Effector memory CD8-positive, alpha-beta T cell (primary cell): Measurements from ENCODE around the gene RUNDC3A.
A peak's percentile ranks its signal among the peaks of the same experiment; 100 is the strongest.
"Not testable (repeated sequence)": the region's sequence is repeated elsewhere in the genome, so short reads cannot be mapped to it uniquely, and the experiment has no call there.

Experiments used
- ATAC-seq: fragments of 150-1000 bp; cut with Tn5 transposase; replicated peaks from 2 replicates; pipeline ENCODE4 v1.10.0; 2021; ENCODE audit warnings: mild to moderate bottlenecking, moderate library complexity
- DNase-seq, 3 experiments: peaks; one replicate each; pipeline ENCODE4 v3.0.0; 2021
- H3K27ac Mint-ChIP-seq, 2 donors: one replicate each; pipeline ENCODE4 v1.8.0; 2022; ENCODE audit warnings: mild to moderate bottlenecking in 2 of 2, mixed read lengths in 2 of 2, moderate library complexity in 2 of 2
- H3K27me3 Mint-ChIP-seq, 2 donors: one replicate each; pipeline ENCODE4 v1.8.0; 2022; ENCODE audit warnings: mixed read lengths in 2 of 2
- H3K36me3 Mint-ChIP-seq: one replicate; pipeline ENCODE4 v1.8.0; 2022; ENCODE audit warnings: mild to moderate bottlenecking, moderate library complexity, mixed read lengths; ENCODE audit not compliant: insufficient read depth
- H3K4me1 Mint-ChIP-seq, 2 donors: one replicate each; pipeline ENCODE4 v1.8.0; 2022; ENCODE audit warnings: low read depth in 2 of 2, mixed read lengths in 2 of 2
- H3K4me3 Mint-ChIP-seq, 2 donors: one replicate each; pipeline ENCODE4 v1.8.0; 2022; ENCODE audit warnings: mild to moderate bottlenecking in 2 of 2, mixed read lengths in 2 of 2, moderate library complexity in 2 of 2
- H3K9me3 Mint-ChIP-seq, 2 donors: one replicate each; pipeline ENCODE4 v1.8.0; 2022; ENCODE audit warnings: mixed read lengths in 2 of 2

The RUNDC3A gene

GRCh38 chr17:44356241-44356640 is 47.8 kb downstream of the RUNDC3A start:
- peaks cover 4% of the 10 kb centered on the region for H3K36me3 Mint-ChIP-seq
- no peak for DNase-seq
- H3K4me3 Mint-ChIP-seq, result no peak overlapping the region
- no peaks in the 10 kb centered on the region for H3K9me3 Mint-ChIP-seq
- peaks cover 4 to 7% of the 10 kb centered on the region in 2 donors for H3K27me3 Mint-ChIP-seq
- ATAC-seq, result no peak
- peaks cover 3 to 5% of the 10 kb centered on the region in 2 donors for H3K4me1 Mint-ChIP-seq
- no peak overlapping the region for H3K27ac Mint-ChIP-seq

GRCh38 chr17:44358066-44358465 is 49.7 kb downstream of the RUNDC3A start:
- Mint-ChIP-seq H3K36me3 (peaks cover 4% of the 10 kb centered on the region), H3K4me1 (peaks cover 2% of the 10 kb centered on the region in 2 donors), H3K27me3 (peaks cover 4 to 14% of the 10 kb centered on the region in 2 donors), H3K27ac (no peak overlapping the region), H3K9me3 (no peaks in the 10 kb centered on the region), H3K4me3 (no peak overlapping the region)
- no peak for ATAC-seq
- DNase-seq, result no peak

- H3K27ac Mint-ChIP-seq, result peak overlapping the region in 1 of 2 donors; percentile 76
- H3K27me3 Mint-ChIP-seq, result peaks cover 4 to 14% of the 10 kb centered on the region in 2 donors
- ATAC-seq (no peak), DNase-seq (no peak)
- no peak overlapping the region for H3K4me3 Mint-ChIP-seq
- H3K4me1 Mint-ChIP-seq, result peaks cover 0 to 3% of the 10 kb centered on the region in 2 donors
- H3K9me3 Mint-ChIP-seq, result no peaks in the 10 kb centered on the region
- peaks cover 4% of the 10 kb centered on the region for H3K36me3 Mint-ChIP-seq
Observed at GRCh38 chr17:44359006-44359405, 50.6 kb downstream of the RUNDC3A start.

- Mint-ChIP-seq H3K4me3 (no peak overlapping the region), H3K27ac (no peak overlapping the region), H3K36me3 (peaks cover 4% of the 10 kb centered on the region), H3K4me1 (peaks cover 0 to 3% of the 10 kb centered on the region in 2 donors), H3K9me3 (no peaks in the 10 kb centered on the region), H3K27me3 (peaks cover 4 to 14% of the 10 kb centered on the region in 2 donors)
- ATAC-seq, result no peak
- DNase-seq, result no peak
Observed at GRCh38 chr17:44359458-44360143, 51.2 kb downstream of the RUNDC3A start.

GRCh38 chr17:44360144-44360533 is 51.7 kb downstream of the RUNDC3A start:
- Mint-ChIP-seq H3K36me3 (peaks cover 4% of the 10 kb centered on the region), H3K9me3 (no peaks in the 10 kb centered on the region), H3K4me1 (peaks cover 0 to 3% of the 10 kb centered on the region in 2 donors), H3K27me3 (peaks cover 9 to 20% of the 10 kb centered on the region in 2 donors), H3K4me3 (no peak overlapping the region), H3K27ac (no peak overlapping the region)
- ATAC-seq (no peak), DNase-seq (no peak)

- peaks cover 15 to 26% of the 10 kb centered on the region in 2 donors for H3K27me3 Mint-ChIP-seq
- no peak for ATAC-seq
- no peak for DNase-seq
- no peaks in the 10 kb centered on the region for H3K9me3 Mint-ChIP-seq
- H3K27ac Mint-ChIP-seq, result no peak overlapping the region
- H3K4me1 Mint-ChIP-seq, result peaks cover 0 to 3% of the 10 kb centered on the region in 2 donors
- H3K4me3 Mint-ChIP-seq, result no peak overlapping the region
- H3K36me3 Mint-ChIP-seq, result peaks cover 4% of the 10 kb centered on the region
Observed at GRCh38 chr17:44360826-44361225, 52.4 kb downstream of the RUNDC3A start.

- no peak overlapping the region for H3K4me3 Mint-ChIP-seq
- DNase-seq (no peak), ATAC-seq (no peak)
- H3K9me3 Mint-ChIP-seq, result no peaks in the 10 kb centered on the region
- H3K4me1 Mint-ChIP-seq, result peaks cover 0 to 3% of the 10 kb centered on the region in 2 donors
- peaks cover 23 to 33% of the 10 kb centered on the region in 2 donors for H3K27me3 Mint-ChIP-seq
- no peak overlapping the region for H3K27ac Mint-ChIP-seq
- peaks cover 4% of the 10 kb centered on the region for H3K36me3 Mint-ChIP-seq
Observed at GRCh38 chr17:44361292-44362260, 53.2 kb downstream of the RUNDC3A start.

GRCh38 chr17:44362459-44362948 is 54.1 kb downstream of the RUNDC3A start:
- no peak for ATAC-seq
- Mint-ChIP-seq H3K36me3 (no peaks in the 10 kb centered on the region), H3K27me3 (peaks cover 32 to 40% of the 10 kb centered on the region in 2 donors), H3K4me1 (peaks cover 0 to 3% of the 10 kb centered on the region in 2 donors), H3K27ac (no peak overlapping the region), H3K9me3 (no peaks in the 10 kb centered on the region), H3K4me3 (peak overlapping the region; percentile 63 to 75)
- no peak for DNase-seq

- Mint-ChIP-seq H3K27ac (peak overlapping the region in 1 of 2 donors; percentile 49), H3K27me3 (peaks cover 37 to 45% of the 10 kb centered on the region in 2 donors)
Observed at GRCh38 chr17:44362949-44363612, 54.7 kb downstream of the RUNDC3A start.

GRCh38 chr17:44363613-44364159 is 55.3 kb downstream of the RUNDC3A start, which contains the start of gene FAM171A2:
FAM171A2 (minus strand) TSS chr17:44363853; CDS start chr17:44363714, 139 bp downstream.
- Mint-ChIP-seq H3K27me3 (peaks cover 37 to 51% of the 10 kb centered on the region in 2 donors), H3K36me3 (no peaks in the 10 kb centered on the region), H3K4me3 (peak within 1 kb of the TSS; percentile 70 to 78), H3K27ac (peak within 1 kb of the TSS in 1 of 2 donors; percentile 49), H3K4me1 (peaks cover 0 to 3% of the 10 kb centered on the region in 2 donors), H3K9me3 (no peaks in the 10 kb centered on the region)
- peak; percentile 58 to 71 (median 60) for DNase-seq
- peak; percentile 91 for ATAC-seq

More at GRCh38 chr17:44362949-44363612, 54.7 kb downstream of the RUNDC3A start:
- peak overlapping the region; percentile 63 to 75 for H3K4me3 Mint-ChIP-seq
- no peaks in the 10 kb centered on the region for H3K9me3 Mint-ChIP-seq
- H3K4me1 Mint-ChIP-seq, result peaks cover 0 to 3% of the 10 kb centered on the region in 2 donors
- DNase-seq (no peak), ATAC-seq (peak; percentile 42)
- H3K36me3 Mint-ChIP-seq, result no peaks in the 10 kb centered on the region

- H3K9me3 Mint-ChIP-seq, H3K27ac Mint-ChIP-seq, H3K4me1 Mint-ChIP-seq, DNase-seq, ATAC-seq, H3K36me3 Mint-ChIP-seq: not testable (repeated sequence)
- Mint-ChIP-seq H3K4me3 (peak overlapping the region; percentile 70 to 78), H3K27me3 (peaks cover 37 to 57% of the 10 kb centered on the region in 2 donors)
Observed at GRCh38 chr17:44365051-44365450, 56.6 kb downstream of the RUNDC3A start.

GRCh38 chr17:44367231-44367979 is 59.0 kb downstream of the RUNDC3A start:
- Mint-ChIP-seq H3K4me3 (no peak overlapping the region), H3K4me1 (peaks cover 0 to 6% of the 10 kb centered on the region in 2 donors), H3K9me3 (no peaks in the 10 kb centered on the region), H3K27ac (no peak overlapping the region), H3K36me3 (peaks cover 3% of the 10 kb centered on the region), H3K27me3 (peaks cover 41 to 67% of the 10 kb centered on the region in 2 donors)
- no peak for DNase-seq
- no peak for ATAC-seq
